Measurements from ENCODE around the gene TCOF1.
A peak's percentile ranks its signal among the peaks of the same experiment; 100 is the strongest.

Gene TCOF1

GRCh38 chr5:150345716-150346115 lies 11.8 kb upstream of the TCOF1 start:
- ChIA-PET CTCF (no interaction called here), POLR2A (ENCODE audit: low non-redundant PET) (no interaction called here)
- TF ChIP-seq CTCF (conservative IDR thresholded peaks at IDR 0.05; ENCODE audit: low read depth) = no peak
- H3K27ac ChIP-seq = no peak overlapping the region
- DNase-seq (ENCODE audit: low spot score) = no peak

GRCh38 chr5:150346592-150346991 lies 10.9 kb upstream of the TCOF1 start:
- DNase-seq (ENCODE audit: low spot score) = no peak
- ChIA-PET CTCF (no interaction called here), POLR2A (ENCODE audit: low non-redundant PET) (no interaction called here)
- no peak overlapping the region for H3K27ac ChIP-seq
- TF ChIP-seq CTCF (conservative IDR thresholded peaks at IDR 0.05; ENCODE audit: low read depth) = no peak

DNA sequence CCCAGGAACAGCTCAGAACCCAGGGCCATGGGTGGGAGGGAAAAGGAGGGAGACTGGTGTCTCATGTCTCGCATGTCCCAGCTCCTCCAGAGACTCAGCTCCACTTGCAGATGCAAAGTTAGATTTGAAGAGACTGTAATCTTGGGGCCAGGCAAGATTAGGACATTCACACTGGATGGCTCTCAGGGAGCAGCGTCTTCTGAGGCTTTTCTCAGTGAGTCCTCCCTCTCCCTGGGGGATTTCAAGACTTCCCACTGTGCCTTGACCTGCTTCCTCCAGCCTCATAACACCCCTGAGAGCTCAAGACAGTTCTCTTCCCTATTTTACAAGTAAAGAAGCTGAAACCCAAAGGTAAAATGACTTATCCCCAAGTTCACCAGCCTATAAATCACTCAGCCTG lies 10.5 kb upstream of the TCOF1 start:
- TF ChIP-seq CTCF (conservative IDR thresholded peaks at IDR 0.05; ENCODE audit: low read depth) = no peak
- CTCF ChIA-PET = interaction anchor here (0.6 kb wide), 1 partner anchor 35 kb away, joined by 3 read pairs; no protein-coding TSS in a partner anchor
- POLR2A ChIA-PET (ENCODE audit: low non-redundant PET) = no interaction called here
- no peak for DNase-seq (ENCODE audit: low spot score)
- no peak overlapping the region for H3K27ac ChIP-seq

DNA sequence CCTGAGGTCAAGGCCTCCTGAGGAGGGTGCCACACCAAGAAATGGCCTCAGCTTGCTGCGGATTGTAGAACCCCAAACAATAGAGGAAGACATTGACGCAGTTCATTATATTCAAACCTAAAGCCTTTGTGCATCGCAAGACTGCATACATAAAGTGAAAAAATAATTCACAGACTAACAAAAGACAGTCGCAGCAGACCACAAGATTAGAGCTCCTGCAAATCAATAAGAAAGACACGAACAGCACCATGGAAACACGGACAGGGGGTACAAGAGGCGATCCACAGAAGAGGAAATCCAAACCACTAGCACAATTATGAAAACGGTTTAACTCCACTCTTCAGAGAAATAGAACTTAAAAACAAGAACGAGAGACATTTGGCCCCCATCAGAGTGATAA lies 10.0 kb upstream of the TCOF1 start:
- DNase-seq (ENCODE audit: low spot score) = no peak
- ChIA-PET POLR2A (ENCODE audit: low non-redundant PET) (no interaction called here), CTCF (interaction anchor here (0.6 kb wide), 2 partner anchors 35 to 95 kb away, joined by 3 to 4 read pairs; no protein-coding TSS in a partner anchor)
- no peak overlapping the region for H3K27ac ChIP-seq
- no peak for TF ChIP-seq CTCF (conservative IDR thresholded peaks at IDR 0.05; ENCODE audit: low read depth)

DNA sequence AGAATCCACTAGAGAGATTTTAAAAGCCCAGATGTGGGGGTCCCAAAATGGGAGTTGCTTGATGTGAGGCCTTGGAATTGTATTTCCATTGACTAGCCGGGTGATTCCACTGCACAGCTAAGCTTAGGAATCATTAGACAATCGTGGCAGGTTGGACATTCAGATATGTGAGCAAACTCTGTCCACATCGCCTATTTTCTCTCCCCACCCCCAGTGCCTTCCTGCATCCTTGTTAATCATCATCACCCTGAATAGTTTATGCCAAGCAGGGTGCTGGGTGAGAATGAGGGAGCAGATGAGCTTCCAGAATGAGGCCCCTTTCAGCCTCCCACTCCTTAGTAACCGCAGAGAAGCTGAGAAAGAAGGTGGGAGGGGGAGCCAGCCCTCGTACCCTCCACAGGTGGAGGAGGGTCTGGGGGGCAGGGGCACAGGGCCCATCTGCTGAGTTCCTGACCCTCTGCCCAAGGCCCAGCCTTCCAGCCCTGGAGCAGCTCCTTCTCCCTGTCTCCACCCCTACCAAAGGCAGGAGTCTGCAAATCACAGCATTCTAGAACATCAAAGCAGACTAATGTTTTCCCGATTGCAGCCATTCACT lies 7.7 kb upstream of the TCOF1 start:
- DNase-seq (ENCODE audit: low spot score) = no peak
- peak overlapping the region; percentile 39 for H3K27ac ChIP-seq
- CTCF ChIA-PET = interaction anchor here (0.6 to 4.2 kb wide), 25 partner anchors 9 to 713 kb away, joined by 3 to 49 read pairs (median 4); partner anchors contain the start of genes ARSI and TCOF1
- no peak for TF ChIP-seq CTCF (conservative IDR thresholded peaks at IDR 0.05; ENCODE audit: low read depth)
- POLR2A ChIA-PET (ENCODE audit: low non-redundant PET) = no interaction called here

DNA sequence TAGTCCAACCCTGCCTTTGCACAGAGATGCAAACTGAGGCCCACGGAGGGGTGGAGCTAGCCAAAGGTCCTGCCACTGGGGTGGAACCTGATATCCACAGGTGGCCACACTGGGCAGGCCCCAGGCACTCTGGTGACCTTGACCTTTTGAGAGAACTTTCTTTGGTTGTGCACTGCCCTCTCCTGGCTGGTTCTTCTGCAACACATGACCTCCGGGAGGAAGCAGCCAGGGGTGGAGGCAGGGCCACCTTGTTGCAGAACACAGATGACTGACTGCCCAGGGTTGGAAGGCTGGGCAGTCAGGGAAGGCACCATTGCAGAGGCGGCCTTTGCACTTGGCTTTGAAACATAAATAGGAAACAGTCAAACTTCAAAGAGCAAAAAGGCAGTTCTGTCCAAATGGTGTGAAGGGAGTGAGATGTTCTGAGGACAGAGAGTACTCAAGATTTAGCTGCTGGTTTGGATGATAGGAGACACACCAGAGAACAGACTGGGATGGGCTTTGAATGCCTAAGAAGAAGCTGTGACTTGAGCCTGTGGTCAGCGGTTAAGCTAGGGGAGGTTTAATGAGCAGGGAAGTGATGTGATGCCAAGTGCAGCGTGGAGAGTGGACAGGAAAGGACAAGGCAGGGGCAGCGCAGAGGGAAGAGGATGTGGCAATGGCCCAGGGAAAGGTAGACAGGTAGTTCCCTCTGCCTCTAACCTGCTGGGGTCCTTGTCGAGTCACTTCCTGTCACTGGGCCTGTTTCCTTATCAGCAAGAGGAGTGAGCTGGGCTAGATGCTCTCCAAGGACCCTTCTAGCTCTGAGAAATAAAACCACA lies 6.8 kb upstream of the TCOF1 start:
- DNase-seq (ENCODE audit: low spot score) = peak; percentile 93
- ChIA-PET POLR2A (ENCODE audit: low non-redundant PET) (interaction anchor here (0.6 kb wide), 1 partner anchor 78 kb away, joined by 5 read pairs; no protein-coding TSS in a partner anchor), CTCF (interaction anchor here (0.6 to 4.2 kb wide), 35 partner anchors 8 to 398 kb away, joined by 3 to 49 read pairs (median 4); partner anchors contain the start of genes ARSI and TCOF1)
- H3K27ac ChIP-seq = peak overlapping the region; percentile 39; the same call in 1 of the 2 replicates
- peak; percentile 86 for TF ChIP-seq CTCF (conservative IDR thresholded peaks at IDR 0.05; ENCODE audit: low read depth)
